Subcutaneous abdominal adipose tissue (tissue), 5 donors: ENCODE results near the gene SEC14L1.
A peak's percentile ranks its signal among the peaks of the same experiment; 100 is the strongest.

Source experiments
- H3K27ac ChIP-seq: one replicate; pipeline ENCODE4 v1.7.0; 2013; ENCODE audit warnings: low read depth, mild to moderate bottlenecking, inconsistent platforms, low read length, moderate library complexity
- H3K27me3 ChIP-seq, 5 donors: one replicate each; pipeline ENCODE4 v1.7.0; 2013; ENCODE audit warnings: low read length in 5 of 5, inconsistent platforms in 1 of 5; ENCODE audit not compliant: control insufficient read depth in 5 of 5, insufficient read depth in 4 of 5
- H3K36me3 ChIP-seq, 5 donors: one replicate each; pipeline ENCODE4 v1.7.0; 2013; ENCODE audit warnings: low read length in 5 of 5; ENCODE audit not compliant: control insufficient read depth in 5 of 5, insufficient read depth in 5 of 5
- H3K4me1 ChIP-seq, 5 donors: one replicate each; pipeline ENCODE4 v1.7.0; 2013; ENCODE audit warnings: low read length in 5 of 5, mild to moderate bottlenecking in 3 of 5, moderate library complexity in 1 of 5; ENCODE audit not compliant: control insufficient read depth in 5 of 5, insufficient read depth in 5 of 5
- H3K4me3 ChIP-seq, 5 donors: one replicate each; pipeline ENCODE4 v1.7.0; 2013; ENCODE audit warnings: low read length in 5 of 5, low read depth in 1 of 5
- H3K9ac ChIP-seq, 5 donors: one replicate each; pipeline ENCODE4 v1.7.0; 2013; ENCODE audit warnings: low read length in 5 of 5, mild to moderate bottlenecking in 4 of 5, moderate library complexity in 3 of 5
- H3K9me3 ChIP-seq, 5 donors: one replicate each; pipeline ENCODE4 v1.7.0; 2013; ENCODE audit warnings: low read length in 5 of 5; ENCODE audit not compliant: control insufficient read depth in 5 of 5
- donor health status: healthy.
- donor health status: healthy.
- donor health status: healthy.
- donor health status: healthy.
- donor health status: healthy.

SEC14L1 gene

DNA sequence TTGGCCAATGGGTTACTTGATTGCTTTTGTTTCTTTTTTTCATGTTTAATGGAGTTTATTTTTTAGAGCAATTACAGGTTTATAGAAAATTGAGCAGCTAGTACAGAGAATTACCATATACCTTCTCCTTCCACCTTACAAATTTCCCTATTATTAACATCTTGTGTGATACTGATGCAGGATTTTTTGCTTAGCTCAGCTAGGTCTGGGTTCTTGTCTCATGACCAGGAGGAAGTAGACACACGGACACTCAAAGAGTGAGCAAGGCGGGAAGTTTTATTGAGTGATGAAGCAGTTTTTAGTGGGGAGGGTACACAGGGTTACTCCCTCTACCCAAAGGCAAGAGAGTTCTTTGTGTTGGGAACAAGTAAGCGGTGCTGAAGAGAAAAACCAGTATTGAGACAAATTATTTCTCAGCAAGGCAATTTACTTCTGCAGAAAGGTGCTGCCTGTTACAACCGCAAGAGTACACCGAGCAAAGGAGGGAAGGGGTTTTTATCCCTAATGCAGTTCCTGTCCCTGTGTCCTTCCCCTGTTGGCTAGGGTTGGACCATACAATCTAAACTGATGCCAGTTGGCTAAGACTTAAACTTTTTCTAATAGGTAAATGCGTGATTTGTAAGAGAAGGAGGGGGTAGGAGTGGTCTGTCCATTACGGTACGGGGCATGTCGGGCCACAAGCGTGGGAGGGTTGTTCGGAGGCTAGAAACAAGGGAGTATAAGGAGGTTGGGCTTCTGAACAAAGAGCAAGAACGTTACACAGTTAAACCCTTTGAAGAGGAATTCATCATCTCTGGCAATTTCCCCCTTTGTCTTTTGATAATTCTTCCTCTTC, 26.9 kb downstream of the SEC14L1 start:
- peaks cover 9 to 75% (median 33%) of the 10 kb centered on the region in 5 donors for H3K4me1 ChIP-seq
- no peak overlapping the region for H3K4me3 ChIP-seq
- H3K9me3 ChIP-seq: peaks cover 0 to 17% (median 11%) of the 10 kb centered on the region in 5 donors
- H3K36me3 ChIP-seq: peaks cover 0 to 7% (median 2%) of the 10 kb centered on the region in 5 donors
- no peak overlapping the region for H3K9ac ChIP-seq
- H3K27me3 ChIP-seq: no peaks in the 10 kb centered on the region
- no peak overlapping the region for H3K27ac ChIP-seq

DNA sequence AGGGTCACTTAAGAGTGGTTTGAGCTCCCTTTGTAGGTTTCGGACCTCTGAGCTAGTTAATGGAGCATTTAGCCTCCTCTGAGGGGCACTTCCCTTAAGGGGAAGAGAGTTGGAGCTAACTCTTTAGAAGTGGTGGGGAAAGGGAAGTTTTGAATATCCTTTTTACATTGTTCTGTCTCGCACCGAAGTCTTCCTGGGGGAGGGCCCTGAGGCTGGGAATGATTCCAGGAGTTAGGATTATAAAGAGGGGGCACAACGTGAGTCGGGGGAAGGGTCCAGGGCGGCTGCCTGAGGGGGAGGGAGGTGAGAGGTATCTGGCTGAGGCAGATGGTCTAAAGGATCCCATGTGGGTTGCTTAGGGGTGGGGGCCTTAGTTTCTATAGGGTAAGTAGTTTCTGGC, 32.3 kb downstream of the SEC14L1 start:
- H3K4me1 ChIP-seq: peaks cover 0 to 54% (median 0%) of the 10 kb centered on the region in 5 donors
- H3K27me3 ChIP-seq: no peaks in the 10 kb centered on the region
- peaks cover 4 to 19% (median 17%) of the 10 kb centered on the region in 5 donors for H3K9me3 ChIP-seq
- H3K36me3 ChIP-seq: peaks cover 0 to 14% (median 12%) of the 10 kb centered on the region in 5 donors
- H3K27ac ChIP-seq: no peak overlapping the region
- H3K9ac ChIP-seq: no peak overlapping the region
- H3K4me3 ChIP-seq: peak overlapping the region in 1 of 5 donors; percentile 19

DNA sequence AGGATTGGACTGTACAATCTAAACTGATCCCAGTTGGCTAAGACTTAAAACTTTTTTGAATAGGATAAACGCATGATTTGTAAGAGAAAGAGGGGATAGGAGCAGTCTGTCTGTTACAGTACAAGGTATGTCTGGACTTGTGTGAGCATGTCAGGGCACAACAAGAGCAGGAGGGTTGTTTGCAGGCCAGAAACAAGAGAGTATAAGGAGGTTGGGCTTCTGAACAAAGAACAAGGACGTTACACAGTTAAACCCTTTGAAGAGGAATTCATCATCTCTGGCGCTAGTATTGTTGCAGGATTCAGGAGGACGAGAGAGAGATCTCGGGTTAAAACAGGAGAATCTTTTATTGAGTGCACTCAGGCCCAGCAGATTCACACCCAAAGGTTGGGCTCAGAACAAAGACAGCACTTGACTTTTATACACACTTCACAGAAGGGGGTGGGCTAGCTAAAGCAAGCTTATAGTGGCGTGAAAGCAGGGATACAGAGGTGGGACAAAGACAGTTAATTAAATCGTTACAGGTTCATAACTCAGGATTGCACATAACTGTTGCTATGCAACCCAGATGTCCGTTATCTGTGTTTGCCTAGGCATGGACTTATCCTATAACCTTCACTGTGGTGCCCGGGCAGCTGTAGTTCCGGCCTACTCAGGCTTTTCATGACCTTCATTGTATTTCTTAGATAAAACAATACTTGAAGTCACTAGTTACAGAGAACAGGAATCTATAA, 34.3 kb downstream of the SEC14L1 start:
- peaks cover 0 to 55% (median 0%) of the 10 kb centered on the region in 5 donors for H3K4me1 ChIP-seq
- H3K36me3 ChIP-seq: peaks cover 0 to 14% (median 7%) of the 10 kb centered on the region in 5 donors
- no peaks in the 10 kb centered on the region for H3K27me3 ChIP-seq
- H3K9ac ChIP-seq: no peak overlapping the region
- H3K27ac ChIP-seq: no peak overlapping the region
- peaks cover 4 to 15% (median 14%) of the 10 kb centered on the region in 5 donors for H3K9me3 ChIP-seq
- peak overlapping the region in 2 of 5 donors; percentile 2 to 23 for H3K4me3 ChIP-seq

GRCh38 chr17:77177002-77177741, 36.4 kb downstream of the SEC14L1 start:
- Histone ChIP-seq H3K27ac (no peak overlapping the region), H3K4me1 (peaks cover 0 to 55% (median 4%) of the 10 kb centered on the region in 5 donors), H3K9ac (no peak overlapping the region), H3K36me3 (peaks cover 0 to 14% (median 7%) of the 10 kb centered on the region in 5 donors), H3K4me3 (no peak overlapping the region), H3K9me3 (peaks cover 4 to 15% (median 14%) of the 10 kb centered on the region in 5 donors), H3K27me3 (no peaks in the 10 kb centered on the region)

DNA sequence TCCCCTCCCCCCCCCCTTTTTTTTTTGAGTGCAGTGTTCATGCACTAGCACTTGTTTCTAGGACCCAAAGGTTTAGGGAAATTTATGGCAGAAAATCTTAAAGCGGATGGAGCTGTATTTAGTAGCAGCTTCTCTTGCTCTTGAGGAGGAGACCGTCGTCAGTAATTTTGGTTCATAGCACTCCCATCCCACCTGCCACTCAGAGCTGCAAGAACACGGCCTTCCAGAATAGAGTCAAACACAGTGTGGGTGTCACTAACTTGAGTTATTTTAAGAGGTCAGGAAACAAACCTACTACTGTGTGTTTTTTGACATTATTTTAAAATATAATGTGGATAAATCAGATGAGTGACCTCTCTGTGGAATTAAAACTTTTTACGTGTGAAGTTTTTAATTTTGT, 37.3 kb downstream of the SEC14L1 start:
- H3K36me3 ChIP-seq: peaks cover 0 to 14% (median 7%) of the 10 kb centered on the region in 5 donors
- H3K9me3 ChIP-seq: peaks cover 4 to 15% (median 14%) of the 10 kb centered on the region in 5 donors
- H3K27me3 ChIP-seq: no peaks in the 10 kb centered on the region
- H3K4me3 ChIP-seq: no peak overlapping the region
- no peak overlapping the region for H3K27ac ChIP-seq
- H3K4me1 ChIP-seq: peaks cover 0 to 52% (median 4%) of the 10 kb centered on the region in 5 donors
- H3K9ac ChIP-seq: no peak overlapping the region

GRCh38 chr17:77178563-77178962, 37.8 kb downstream of the SEC14L1 start:
- peaks cover 4 to 15% (median 14%) of the 10 kb centered on the region in 5 donors for H3K9me3 ChIP-seq
- no peak overlapping the region for H3K4me3 ChIP-seq
- H3K9ac ChIP-seq: no peak overlapping the region
- H3K27me3 ChIP-seq: no peaks in the 10 kb centered on the region
- no peak overlapping the region for H3K27ac ChIP-seq
- peaks cover 0 to 53% (median 4%) of the 10 kb centered on the region in 5 donors for H3K4me1 ChIP-seq
- peaks cover 0 to 14% (median 7%) of the 10 kb centered on the region in 5 donors for H3K36me3 ChIP-seq

DNA sequence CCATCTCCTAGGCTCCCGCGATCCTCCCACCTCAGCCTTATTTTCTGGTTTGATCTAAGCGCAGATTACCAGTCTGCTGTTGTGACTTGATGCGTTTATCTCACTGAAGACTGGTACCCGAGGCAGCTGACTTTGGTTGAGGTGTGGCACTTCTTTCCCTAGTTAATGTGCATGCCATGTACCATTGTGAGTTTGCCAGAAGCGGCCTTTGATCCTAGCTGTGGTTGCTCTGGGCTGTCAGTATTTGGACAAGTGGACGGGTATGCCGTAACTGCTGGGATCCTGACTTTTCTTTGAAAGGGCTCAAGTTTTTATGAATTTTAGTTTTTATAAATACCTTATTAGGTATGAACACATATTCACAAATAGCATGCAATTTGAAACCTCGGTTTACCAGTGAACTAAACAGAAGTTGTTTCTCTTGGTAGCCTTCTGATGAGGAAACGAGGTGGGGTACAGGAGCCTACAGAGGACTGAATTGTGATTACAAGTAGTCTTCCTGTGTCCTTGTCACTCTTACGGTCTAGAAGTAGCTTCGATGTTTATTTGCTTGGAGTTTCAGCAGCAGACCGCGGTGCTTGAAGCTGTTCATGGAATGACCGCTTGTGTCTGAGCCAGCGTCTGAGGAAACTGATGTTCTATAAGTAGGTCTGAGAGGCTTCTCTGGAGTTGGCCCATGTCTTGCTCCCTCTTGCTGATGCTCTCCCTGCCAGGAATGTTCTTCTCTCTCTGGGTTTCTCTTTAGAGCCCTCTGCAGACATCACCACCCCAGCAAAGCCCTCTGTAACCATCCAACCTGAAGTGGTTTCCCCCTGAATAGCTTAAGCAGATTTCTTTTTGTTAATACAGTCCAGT, 40.0 kb downstream of the SEC14L1 start:
- Histone ChIP-seq H3K36me3 (no peaks in the 10 kb centered on the region), H3K4me3 (no peak overlapping the region), H3K27ac (no peak overlapping the region), H3K9ac (no peak overlapping the region), H3K4me1 (peaks cover 7 to 73% (median 19%) of the 10 kb centered on the region in 5 donors), H3K27me3 (no peaks in the 10 kb centered on the region), H3K9me3 (no peaks in the 10 kb centered on the region)

DNA sequence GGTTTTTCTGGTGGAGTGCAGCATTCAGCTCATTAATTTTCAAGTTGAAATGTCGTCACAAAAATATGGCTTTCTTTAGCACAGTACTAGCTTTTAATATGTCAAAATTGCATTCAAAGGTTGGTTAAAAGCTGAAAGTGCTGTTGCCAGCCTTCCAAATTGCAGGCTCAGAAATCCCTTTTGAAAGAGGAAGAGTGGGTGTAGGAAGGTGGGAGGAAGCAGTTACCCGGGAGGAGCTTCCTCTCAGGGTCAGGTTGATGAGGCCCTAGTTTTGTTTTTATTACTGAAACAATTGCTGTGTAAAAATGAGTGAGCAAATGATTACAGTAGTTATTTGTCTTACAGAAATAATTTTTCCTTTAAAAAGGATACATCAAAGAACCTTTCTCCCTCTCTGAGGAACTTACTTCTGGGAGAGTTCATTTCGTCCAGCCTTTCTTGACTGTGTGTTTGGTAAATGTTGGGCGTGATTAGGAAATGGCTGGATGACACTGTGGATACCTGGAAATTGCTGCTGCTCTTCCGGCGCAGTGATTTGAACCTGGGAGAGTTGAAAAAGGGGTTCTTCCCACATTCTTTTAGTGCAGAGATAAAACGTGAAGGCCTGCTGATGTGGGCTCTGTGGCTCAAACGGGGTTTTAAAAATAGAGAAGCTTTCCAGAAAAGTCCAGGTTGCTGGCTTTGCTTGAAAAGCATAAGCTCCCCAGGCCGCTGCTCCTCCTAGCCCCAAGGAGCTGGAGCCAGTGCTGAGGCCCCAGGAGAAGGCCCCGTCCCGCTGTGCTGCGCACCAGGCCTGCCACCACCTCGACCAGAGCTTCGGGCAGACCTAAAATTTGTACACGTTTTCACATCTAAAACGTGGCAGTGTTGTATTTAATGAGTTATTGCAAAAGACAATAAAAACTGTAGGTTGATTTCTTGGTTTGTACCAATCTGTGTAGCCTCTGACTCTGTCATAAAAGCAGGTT, 41.7 kb downstream of the SEC14L1 start:
- no peak overlapping the region for H3K4me3 ChIP-seq
- H3K27ac ChIP-seq: peak overlapping the region; percentile 70
- peaks cover 0 to 6% (median 4%) of the 10 kb centered on the region in 5 donors for H3K36me3 ChIP-seq
- H3K9ac ChIP-seq: peak overlapping the region in 1 of 5 donors; percentile 39
- no peaks in the 10 kb centered on the region for H3K27me3 ChIP-seq
- H3K4me1 ChIP-seq: peaks cover 7 to 86% (median 22%) of the 10 kb centered on the region in 5 donors
- no peaks in the 10 kb centered on the region for H3K9me3 ChIP-seq
